ENCODE data around the gene CCDC83.

CCDC83 gene

DNA sequence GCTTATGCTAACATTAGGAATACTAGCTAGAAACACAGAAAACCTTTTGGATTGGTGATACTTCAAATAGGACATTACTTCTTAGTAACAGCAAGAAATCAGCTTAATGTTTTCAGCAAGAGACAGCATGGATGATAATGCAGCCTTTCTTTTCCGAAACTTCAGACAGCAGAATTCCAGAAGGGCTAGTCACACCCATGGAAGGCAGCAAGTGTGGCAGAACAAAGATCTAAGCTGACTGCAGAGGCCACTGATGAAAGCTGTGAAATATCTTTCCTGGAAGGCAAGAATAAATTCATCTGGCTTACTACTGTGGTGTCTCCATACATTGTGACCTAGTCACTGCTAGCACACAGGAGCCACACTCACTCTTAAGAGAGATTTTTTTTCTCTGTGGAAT is 100.3 kb downstream of the CCDC83 start:
- no peak for TF ChIP-seq TOX (CRISPR knock-in tag; IDR thresholded peaks at IDR 0.05; ENCODE audit: borderline replicate concordance)
- no peak for TF ChIP-seq ZFP30 (CRISPR knock-in tag; IDR thresholded peaks at IDR 0.05)
- no peak for TF ChIP-seq BACH2 (CRISPR knock-in tag; IDR thresholded peaks at IDR 0.05; ENCODE audit: borderline replicate concordance)
- no peak for TF ChIP-seq OSR1 (CRISPR knock-in tag; IDR thresholded peaks at IDR 0.05)
- TF ChIP-seq, protein P1, sequence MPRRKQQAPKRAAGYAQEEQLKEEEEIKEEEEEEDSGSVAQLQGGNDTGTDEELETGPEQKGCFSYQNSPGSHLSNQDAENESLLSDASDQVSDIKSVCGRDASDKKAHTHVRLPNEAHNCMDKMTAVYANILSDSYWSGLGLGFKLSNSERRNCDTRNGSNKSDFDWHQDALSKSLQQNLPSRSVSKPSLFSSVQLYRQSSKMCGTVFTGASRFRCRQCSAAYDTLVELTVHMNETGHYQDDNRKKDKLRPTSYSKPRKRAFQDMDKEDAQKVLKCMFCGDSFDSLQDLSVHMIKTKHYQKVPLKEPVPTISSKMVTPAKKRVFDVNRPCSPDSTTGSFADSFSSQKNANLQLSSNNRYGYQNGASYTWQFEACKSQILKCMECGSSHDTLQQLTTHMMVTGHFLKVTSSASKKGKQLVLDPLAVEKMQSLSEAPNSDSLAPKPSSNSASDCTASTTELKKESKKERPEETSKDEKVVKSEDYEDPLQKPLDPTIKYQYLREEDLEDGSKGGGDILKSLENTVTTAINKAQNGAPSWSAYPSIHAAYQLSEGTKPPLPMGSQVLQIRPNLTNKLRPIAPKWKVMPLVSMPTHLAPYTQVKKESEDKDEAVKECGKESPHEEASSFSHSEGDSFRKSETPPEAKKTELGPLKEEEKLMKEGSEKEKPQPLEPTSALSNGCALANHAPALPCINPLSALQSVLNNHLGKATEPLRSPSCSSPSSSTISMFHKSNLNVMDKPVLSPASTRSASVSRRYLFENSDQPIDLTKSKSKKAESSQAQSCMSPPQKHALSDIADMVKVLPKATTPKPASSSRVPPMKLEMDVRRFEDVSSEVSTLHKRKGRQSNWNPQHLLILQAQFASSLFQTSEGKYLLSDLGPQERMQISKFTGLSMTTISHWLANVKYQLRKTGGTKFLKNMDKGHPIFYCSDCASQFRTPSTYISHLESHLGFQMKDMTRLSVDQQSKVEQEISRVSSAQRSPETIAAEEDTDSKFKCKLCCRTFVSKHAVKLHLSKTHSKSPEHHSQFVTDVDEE (CRISPR knock-in tag; IDR thresholded peaks at IDR 0.05), result no peak
- no peak for TF ChIP-seq PPARA (CRISPR knock-in tag; IDR thresholded peaks at IDR 0.05; ENCODE audit: borderline replicate concordance)
- TF ChIP-seq RARB (CRISPR knock-in tag; IDR thresholded peaks at IDR 0.05), result no peak
- TF ChIP-seq, protein P2, sequence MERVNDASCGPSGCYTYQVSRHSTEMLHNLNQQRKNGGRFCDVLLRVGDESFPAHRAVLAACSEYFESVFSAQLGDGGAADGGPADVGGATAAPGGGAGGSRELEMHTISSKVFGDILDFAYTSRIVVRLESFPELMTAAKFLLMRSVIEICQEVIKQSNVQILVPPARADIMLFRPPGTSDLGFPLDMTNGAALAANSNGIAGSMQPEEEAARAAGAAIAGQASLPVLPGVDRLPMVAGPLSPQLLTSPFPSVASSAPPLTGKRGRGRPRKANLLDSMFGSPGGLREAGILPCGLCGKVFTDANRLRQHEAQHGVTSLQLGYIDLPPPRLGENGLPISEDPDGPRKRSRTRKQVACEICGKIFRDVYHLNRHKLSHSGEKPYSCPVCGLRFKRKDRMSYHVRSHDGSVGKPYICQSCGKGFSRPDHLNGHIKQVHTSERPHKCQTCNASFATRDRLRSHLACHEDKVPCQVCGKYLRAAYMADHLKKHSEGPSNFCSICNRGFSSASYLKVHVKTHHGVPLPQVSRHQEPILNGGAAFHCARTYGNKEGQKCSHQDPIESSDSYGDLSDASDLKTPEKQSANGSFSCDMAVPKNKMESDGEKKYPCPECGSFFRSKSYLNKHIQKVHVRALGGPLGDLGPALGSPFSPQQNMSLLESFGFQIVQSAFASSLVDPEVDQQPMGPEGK (CRISPR knock-in tag; IDR thresholded peaks at IDR 0.05; ENCODE audit: borderline replicate concordance), result no peak
- TF ChIP-seq ZNF8 (CRISPR knock-in tag; IDR thresholded peaks at IDR 0.05), result no peak
- TF ChIP-seq ZNF565 (CRISPR knock-in tag; conservative IDR thresholded peaks at IDR 0.05; ENCODE audit: low read depth), result no peak
- TF ChIP-seq, protein P3, sequence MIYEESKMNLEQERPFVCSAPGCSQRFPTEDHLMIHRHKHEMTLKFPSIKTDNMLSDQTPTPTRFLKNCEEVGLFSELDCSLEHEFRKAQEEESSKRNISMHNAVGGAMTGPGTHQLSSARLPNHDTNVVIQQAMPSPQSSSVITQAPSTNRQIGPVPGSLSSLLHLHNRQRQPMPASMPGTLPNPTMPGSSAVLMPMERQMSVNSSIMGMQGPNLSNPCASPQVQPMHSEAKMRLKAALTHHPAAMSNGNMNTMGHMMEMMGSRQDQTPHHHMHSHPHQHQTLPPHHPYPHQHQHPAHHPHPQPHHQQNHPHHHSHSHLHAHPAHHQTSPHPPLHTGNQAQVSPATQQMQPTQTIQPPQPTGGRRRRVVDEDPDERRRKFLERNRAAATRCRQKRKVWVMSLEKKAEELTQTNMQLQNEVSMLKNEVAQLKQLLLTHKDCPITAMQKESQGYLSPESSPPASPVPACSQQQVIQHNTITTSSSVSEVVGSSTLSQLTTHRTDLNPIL (CRISPR knock-in tag; IDR thresholded peaks at IDR 0.05; ENCODE audit: low read depth), result no peak
- TF ChIP-seq ISL1 (CRISPR knock-in tag; IDR thresholded peaks at IDR 0.05), result no peak
- TF ChIP-seq, protein P4, sequence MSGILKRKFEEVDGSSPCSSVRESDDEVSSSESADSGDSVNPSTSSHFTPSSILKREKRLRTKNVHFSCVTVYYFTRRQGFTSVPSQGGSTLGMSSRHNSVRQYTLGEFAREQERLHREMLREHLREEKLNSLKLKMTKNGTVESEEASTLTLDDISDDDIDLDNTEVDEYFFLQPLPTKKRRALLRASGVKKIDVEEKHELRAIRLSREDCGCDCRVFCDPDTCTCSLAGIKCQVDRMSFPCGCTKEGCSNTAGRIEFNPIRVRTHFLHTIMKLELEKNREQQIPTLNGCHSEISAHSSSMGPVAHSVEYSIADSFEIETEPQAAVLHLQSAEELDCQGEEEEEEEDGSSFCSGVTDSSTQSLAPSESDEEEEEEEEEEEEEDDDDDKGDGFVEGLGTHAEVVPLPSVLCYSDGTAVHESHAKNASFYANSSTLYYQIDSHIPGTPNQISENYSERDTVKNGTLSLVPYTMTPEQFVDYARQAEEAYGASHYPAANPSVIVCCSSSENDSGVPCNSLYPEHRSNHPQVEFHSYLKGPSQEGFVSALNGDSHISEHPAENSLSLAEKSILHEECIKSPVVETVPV (CRISPR knock-in tag; IDR thresholded peaks at IDR 0.05), result no peak
- TF ChIP-seq ARNTL (CRISPR knock-in tag; IDR thresholded peaks at IDR 0.05; ENCODE audit: borderline replicate concordance, low read depth), result no peak
- no peak for TF ChIP-seq SNAI2 (CRISPR knock-in tag; IDR thresholded peaks at IDR 0.05)
- TF ChIP-seq ZNF70 (CRISPR knock-in tag; IDR thresholded peaks at IDR 0.05), result no peak
- TF ChIP-seq, protein P5, sequence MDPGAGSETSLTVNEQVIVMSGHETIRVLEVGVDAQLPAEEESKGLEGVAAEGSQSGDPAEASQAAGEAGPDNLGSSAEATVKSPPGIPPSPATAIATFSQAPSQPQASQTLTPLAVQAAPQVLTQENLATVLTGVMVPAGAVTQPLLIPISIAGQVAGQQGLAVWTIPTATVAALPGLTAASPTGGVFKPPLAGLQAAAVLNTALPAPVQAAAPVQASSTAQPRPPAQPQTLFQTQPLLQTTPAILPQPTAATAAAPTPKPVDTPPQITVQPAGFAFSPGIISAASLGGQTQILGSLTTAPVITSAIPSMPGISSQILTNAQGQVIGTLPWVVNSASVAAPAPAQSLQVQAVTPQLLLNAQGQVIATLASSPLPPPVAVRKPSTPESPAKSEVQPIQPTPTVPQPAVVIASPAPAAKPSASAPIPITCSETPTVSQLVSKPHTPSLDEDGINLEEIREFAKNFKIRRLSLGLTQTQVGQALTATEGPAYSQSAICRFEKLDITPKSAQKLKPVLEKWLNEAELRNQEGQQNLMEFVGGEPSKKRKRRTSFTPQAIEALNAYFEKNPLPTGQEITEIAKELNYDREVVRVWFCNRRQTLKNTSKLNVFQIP (CRISPR knock-in tag; IDR thresholded peaks at IDR 0.05; ENCODE audit: borderline replicate concordance, low read depth), result no peak
- TF ChIP-seq CSDC2 (CRISPR knock-in tag; IDR thresholded peaks at IDR 0.05), result no peak
- no peak for TF ChIP-seq TCF4 (CRISPR knock-in tag; IDR thresholded peaks at IDR 0.05; ENCODE audit: borderline replicate concordance)
- peak; percentile 87 for ATAC-seq

DNA sequence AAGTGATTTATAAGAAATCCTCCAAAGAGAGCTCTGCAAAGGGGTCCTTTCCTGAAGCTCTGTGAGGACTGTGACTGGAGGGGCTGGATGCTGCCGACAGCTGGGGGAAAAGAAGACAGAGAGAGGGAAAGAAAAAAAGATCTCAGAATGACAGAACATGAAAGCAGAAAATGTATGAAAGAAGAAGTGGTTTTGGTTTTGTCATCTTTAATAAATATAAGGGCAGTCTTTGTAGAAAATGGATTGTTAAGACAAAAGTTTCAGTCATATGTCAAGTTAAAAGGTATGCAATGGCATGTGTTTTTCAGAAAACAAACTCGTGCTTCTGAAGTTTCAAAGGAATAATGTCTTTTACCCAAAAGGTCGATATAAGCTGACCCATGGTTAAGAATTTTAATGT is 105.5 kb downstream of the CCDC83 start:
- no peak for ATAC-seq

DNA sequence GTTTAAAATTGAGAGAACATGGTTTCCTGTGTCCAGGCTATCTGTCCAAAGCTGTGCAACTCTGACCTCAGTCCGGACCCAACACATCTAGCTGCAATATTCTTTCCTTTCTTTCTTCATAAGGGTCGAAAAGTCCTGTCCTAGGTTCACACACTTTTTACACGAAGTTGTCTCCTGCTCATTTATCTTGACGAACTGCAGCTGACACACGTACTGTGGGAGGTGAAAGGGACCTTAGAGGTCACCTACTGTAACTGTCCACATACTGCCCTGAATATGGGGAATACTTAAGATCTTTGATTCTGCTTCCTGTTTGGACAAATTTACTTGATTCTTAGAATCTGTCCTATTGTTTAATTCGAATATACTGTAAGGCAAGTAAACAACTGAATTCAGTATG is 105.9 kb downstream of the CCDC83 start:
- ATAC-seq, result no peak
- TF ChIP-seq OSR1 (CRISPR knock-in tag; IDR thresholded peaks at IDR 0.05) (no peak), ISL1 (CRISPR knock-in tag; IDR thresholded peaks at IDR 0.05) (no peak), CSDC2 (CRISPR knock-in tag; IDR thresholded peaks at IDR 0.05) (no peak), BACH2 (CRISPR knock-in tag; IDR thresholded peaks at IDR 0.05; ENCODE audit: borderline replicate concordance) (no peak), GLIS3 (CRISPR knock-in tag; IDR thresholded peaks at IDR 0.05) (no peak), PPARA (CRISPR knock-in tag; IDR thresholded peaks at IDR 0.05; ENCODE audit: borderline replicate concordance) (no peak), ARNTL (CRISPR knock-in tag; IDR thresholded peaks at IDR 0.05; ENCODE audit: borderline replicate concordance, low read depth) (no peak), ZC3H10 (CRISPR knock-in tag; IDR thresholded peaks at IDR 0.05) (no peak), RARB (CRISPR knock-in tag; IDR thresholded peaks at IDR 0.05) (no peak), ZFP3 (CRISPR knock-in tag; IDR thresholded peaks at IDR 0.05) (no peak), ZNF8 (CRISPR knock-in tag; IDR thresholded peaks at IDR 0.05) (no peak), SNAI2 (CRISPR knock-in tag; IDR thresholded peaks at IDR 0.05) (no peak)
- TF ChIP-seq, protein P4 (CRISPR knock-in tag; IDR thresholded peaks at IDR 0.05), result no peak
- TF ChIP-seq, protein P3 (CRISPR knock-in tag; IDR thresholded peaks at IDR 0.05; ENCODE audit: low read depth), result no peak

More for the DNA sequence above, 105.5 kb downstream of the CCDC83 start:
- TF ChIP-seq BACH2 (CRISPR knock-in tag; IDR thresholded peaks at IDR 0.05; ENCODE audit: borderline replicate concordance), result no peak

All from SK-N-SH treated with all-trans-retinoic acid at 6 μM for 48 hours (cell line).